ENCODE measurements around the gene FTCD.

DNA sequence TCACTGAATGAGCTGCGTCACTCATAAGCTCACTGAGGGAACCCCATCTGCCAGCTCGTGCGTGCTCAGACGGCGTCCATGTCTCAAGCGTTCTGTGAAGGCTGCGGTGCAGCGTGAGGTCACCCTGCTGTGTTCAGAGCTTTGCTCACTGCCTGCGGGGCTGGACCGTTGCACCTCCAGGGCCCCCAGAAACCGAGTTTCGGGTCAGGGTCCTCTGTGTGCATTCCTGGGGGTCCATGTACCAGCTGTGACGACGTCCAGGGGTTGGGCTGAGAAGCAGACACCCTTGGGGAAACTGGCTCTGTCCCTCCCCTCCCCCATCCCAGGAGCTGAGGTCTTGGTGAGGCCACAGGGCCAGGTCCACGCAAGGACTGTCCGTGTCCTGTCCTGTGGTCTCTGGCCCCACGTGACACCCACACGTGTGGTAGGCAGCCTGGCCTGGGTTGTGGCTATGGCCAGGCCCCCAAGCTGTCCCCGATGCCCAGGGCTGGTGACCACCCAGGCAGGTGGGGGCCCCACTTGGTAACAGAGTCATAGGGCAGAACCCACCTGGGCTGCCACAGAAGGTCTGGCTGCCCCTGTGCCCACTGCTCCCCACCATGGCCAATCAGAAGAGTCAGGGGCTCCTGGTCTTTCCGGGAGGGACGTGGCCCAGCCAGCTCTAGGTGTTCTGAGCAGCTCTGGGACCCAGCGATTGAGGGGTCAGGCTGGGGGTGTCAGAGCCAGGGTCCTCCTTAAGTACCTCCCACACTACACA lies 24.4 kb downstream of the FTCD start:
- TF ChIP-seq POLR2A (IDR thresholded peaks at IDR 0.05; ENCODE audit: low read length) (no peak), GATA1 (IDR thresholded peaks at IDR 0.05; ENCODE audit: low read depth, low read length) (no peak)
